ENCODE measurements around the gene MSMP. TPM values are rescaled to one million over a fixed set of nuclear protein-coding genes. Genes with fewer than 3 reads are reported as not detected.

The MSMP gene
- total RNA-seq, 1 donor from 2014 or later = not detected

DNA sequence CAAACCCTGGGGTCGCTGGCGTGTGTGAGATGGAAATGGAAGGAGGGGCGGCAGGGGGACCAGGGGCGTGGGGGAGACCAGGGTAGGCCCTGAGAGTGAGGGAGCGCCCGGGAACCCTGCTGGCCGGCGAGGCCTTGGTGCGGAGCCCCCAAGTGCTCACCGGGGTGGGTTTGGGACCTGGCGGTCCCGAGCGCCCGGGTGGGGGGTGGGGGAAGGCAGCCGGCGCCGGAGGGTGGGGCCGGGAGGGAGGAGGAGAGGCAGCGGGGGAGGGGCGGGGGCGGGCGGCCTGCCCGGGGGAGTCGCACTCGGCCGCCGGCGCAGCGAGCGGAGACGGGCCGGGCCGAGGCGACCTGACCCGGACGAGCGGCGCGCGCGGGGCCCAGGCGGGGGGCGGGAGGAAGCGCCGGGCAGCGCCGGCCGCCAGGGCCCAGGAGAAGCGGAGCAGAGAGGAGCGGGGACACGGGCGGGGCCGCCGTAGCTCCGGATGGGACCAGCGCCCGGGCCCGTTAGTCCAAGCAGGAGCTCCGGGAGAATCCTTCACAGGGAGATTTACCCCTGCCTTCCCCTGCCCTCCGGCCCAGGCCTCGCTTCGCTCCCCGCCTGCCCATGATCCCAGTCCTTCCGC, 37.3 kb upstream of the MSMP start, which contains the start of gene NPR2:
NPR2 (plus strand) TSS at position 295 of the 625 bp plus-strand sequence. CDS start 818 bp downstream, outside the sequence.
- DNase-seq (ENCODE audit: extremely low spot score in 2 of 2) = no peak
- intact Hi-C loops (cut with DNase I) = loop anchor here (5.0 kb wide), 1 partner anchor 91 kb away; no protein-coding TSS in a partner anchor

DNA sequence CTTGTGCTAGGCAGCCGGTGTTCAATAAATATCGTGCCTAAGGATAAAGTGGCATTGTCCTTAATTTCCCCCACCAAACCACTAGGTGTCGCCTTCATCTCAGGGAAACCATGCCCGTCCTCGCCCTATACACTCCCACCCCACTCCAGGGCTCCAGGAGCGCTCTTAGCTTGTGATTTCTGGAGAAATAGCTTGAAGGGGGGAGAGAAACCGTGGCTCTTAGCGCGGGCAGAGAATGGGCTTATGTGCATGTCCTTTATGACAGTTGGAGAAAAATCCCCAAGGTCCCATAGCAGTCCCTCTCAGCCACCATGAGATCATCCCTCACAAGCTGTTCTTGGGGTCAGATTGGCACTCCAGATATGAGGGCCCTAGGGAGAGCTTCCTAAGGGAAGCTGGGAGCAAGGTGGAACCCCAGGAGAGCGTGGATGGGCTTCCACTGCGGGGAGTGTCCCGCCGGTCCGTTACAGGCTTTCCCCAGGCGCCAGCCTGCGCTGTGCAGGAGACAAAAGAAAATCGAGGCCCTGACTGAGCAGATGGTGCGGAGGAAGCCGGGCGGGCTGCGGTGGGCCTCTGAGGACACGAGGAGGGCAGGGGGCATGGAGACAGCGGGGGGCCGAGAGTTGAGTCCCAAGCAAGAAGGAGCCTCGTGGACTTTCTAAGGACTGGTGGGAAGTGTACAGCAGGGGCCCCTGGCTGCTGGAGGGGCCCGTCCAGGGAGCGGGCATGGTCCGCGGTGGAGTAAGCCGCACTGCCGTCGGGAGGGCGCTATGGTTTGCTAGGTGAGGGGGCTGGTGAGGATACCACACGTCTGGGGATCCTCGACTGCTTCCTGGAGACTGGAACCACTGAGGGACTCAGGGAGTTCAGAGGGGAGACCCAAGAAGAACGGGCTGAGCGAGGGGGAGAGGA, 36.6 kb upstream of the MSMP start:
- peak overlapping the region; percentile 62 to 63 for H3K4me3 ChIP-seq
- intact Hi-C loops (cut with DNase I) = loop anchor here (5.0 kb wide), 1 partner anchor 92 kb away; no protein-coding TSS in a partner anchor
- H3K36me3 ChIP-seq = no peaks in the 10 kb centered on the region
- H3K9me3 ChIP-seq = no peaks in the 10 kb centered on the region
- peaks cover 48% of the 10 kb centered on the region for H3K4me1 ChIP-seq
- H3K27me3 ChIP-seq = no peaks in the 10 kb centered on the region
- TF ChIP-seq POLR2A (IDR thresholded peaks at IDR 0.05) (no peak), POLR2AphosphoS5 (IDR thresholded peaks at IDR 0.05; ENCODE audit: insufficient read depth in 1 of 2, low read depth in 1 of 2) (peak; percentile 19 to 42)
- TF ChIP-seq, protein P1, sequence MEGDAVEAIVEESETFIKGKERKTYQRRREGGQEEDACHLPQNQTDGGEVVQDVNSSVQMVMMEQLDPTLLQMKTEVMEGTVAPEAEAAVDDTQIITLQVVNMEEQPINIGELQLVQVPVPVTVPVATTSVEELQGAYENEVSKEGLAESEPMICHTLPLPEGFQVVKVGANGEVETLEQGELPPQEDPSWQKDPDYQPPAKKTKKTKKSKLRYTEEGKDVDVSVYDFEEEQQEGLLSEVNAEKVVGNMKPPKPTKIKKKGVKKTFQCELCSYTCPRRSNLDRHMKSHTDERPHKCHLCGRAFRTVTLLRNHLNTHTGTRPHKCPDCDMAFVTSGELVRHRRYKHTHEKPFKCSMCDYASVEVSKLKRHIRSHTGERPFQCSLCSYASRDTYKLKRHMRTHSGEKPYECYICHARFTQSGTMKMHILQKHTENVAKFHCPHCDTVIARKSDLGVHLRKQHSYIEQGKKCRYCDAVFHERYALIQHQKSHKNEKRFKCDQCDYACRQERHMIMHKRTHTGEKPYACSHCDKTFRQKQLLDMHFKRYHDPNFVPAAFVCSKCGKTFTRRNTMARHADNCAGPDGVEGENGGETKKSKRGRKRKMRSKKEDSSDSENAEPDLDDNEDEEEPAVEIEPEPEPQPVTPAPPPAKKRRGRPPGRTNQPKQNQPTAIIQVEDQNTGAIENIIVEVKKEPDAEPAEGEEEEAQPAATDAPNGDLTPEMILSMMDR (IDR thresholded peaks at IDR 0.05) = peak; percentile 85 to 96 (median 92)
- no peak for DNase-seq (ENCODE audit: extremely low spot score in 2 of 2)
- peak overlapping the region; percentile 81 for H3K27ac ChIP-seq

More for the DNA sequence above, 37.3 kb upstream of the MSMP start, which contains the start of gene NPR2:
- Histone ChIP-seq H3K36me3 (no peaks in the 10 kb centered on the region), H3K27me3 (no peaks in the 10 kb centered on the region), H3K4me1 (peaks cover 56% of the 10 kb centered on the region), H3K9me3 (no peaks in the 10 kb centered on the region), H3K27ac (peak within 1 kb of the TSS; percentile 81), H3K4me3 (peak within 1 kb of the TSS; percentile 62 to 63)
- peak in 1 of 2 donors; percentile 32 for TF ChIP-seq POLR2A (IDR thresholded peaks at IDR 0.05)
- TF ChIP-seq, protein P1 (IDR thresholded peaks at IDR 0.05) = no peak

DNA sequence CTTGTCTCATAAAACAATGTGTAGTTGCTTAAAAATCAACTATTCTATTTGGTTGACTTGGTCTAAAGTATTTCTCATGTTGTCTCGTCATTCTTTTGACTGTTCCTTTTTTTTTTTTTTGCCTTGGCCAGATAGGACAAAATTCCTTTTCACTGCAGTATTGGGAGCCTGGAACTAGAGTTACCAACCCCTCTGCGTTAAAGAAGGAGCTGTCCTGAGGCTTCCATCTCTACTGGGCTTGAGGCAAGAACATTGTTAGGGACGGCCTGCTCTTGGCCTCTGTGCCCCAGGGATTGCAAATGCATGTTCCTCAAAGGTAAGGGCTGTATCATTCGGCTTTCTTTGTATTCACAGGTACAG, 35.9 kb upstream of the MSMP start:
- TF ChIP-seq, protein P1 (IDR thresholded peaks at IDR 0.05) = no peak
- no peak for TF ChIP-seq POLR2AphosphoS5 (IDR thresholded peaks at IDR 0.05; ENCODE audit: insufficient read depth in 1 of 2, low read depth in 1 of 2)
- no peak for TF ChIP-seq POLR2A (IDR thresholded peaks at IDR 0.05)
- Histone ChIP-seq H3K27ac (no peak overlapping the region), H3K27me3 (no peaks in the 10 kb centered on the region), H3K4me3 (no peak overlapping the region), H3K36me3 (no peaks in the 10 kb centered on the region), H3K4me1 (peaks cover 42% of the 10 kb centered on the region), H3K9me3 (no peaks in the 10 kb centered on the region)
- no peak for DNase-seq (ENCODE audit: extremely low spot score in 2 of 2)
- intact Hi-C loops (cut with DNase I) = loop anchor here (5.0 kb wide), 1 partner anchor 92 kb away; no protein-coding TSS in a partner anchor

DNA sequence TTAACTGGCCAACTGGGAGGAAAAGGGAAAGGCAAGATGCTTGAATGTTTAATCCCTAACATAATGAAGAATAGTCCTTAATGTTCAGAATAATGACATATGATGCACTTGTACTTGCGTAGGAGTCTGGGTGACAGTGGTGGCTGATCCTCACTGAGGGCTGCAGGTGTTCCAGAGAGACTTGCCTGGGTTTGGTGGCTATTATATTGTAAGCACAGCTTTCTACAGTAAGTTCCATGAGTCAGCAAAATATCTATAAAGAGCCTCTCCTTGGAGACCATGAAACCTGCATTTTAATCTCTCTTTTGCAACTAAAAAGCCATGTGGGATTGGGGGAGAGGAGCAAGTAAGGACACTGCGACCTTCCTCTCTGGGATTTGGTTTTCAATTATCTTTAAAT, 35.5 kb upstream of the MSMP start:
- H3K27me3 ChIP-seq = no peaks in the 10 kb centered on the region
- no peak overlapping the region for H3K4me3 ChIP-seq
- intact Hi-C loops (cut with DNase I) = no loop called here
- H3K36me3 ChIP-seq = no peaks in the 10 kb centered on the region
- peaks cover 37% of the 10 kb centered on the region for H3K4me1 ChIP-seq
- H3K27ac ChIP-seq = no peak overlapping the region
- no peaks in the 10 kb centered on the region for H3K9me3 ChIP-seq
- DNase-seq (ENCODE audit: extremely low spot score in 2 of 2) = no peak
- no peak for TF ChIP-seq POLR2A (IDR thresholded peaks at IDR 0.05)
- TF ChIP-seq, protein P1 (IDR thresholded peaks at IDR 0.05) = no peak
- no peak for TF ChIP-seq POLR2AphosphoS5 (IDR thresholded peaks at IDR 0.05; ENCODE audit: insufficient read depth in 1 of 2, low read depth in 1 of 2)

Measured in vagina (tissue), 2 donors.